GM23248 (cell line): Measurements from ENCODE around the gene OPCML. TPM values are rescaled to one million over a fixed set of nuclear protein-coding genes. Genes with fewer than 3 reads are reported as not detected.

Source experiments
- DNase-seq: peaks from one replicate; pipeline ENCODE4 v3.0.0-alpha.2; 2015
- H2AFZ ChIP-seq: fragments of 200-600 bp; sonication (generic); 2 replicates; pipeline ENCODE4 v1.6.1; 2016; ENCODE audit warnings: antibody characterized with exemption
- H3F3A ChIP-seq: fragments of 200-600 bp; sonication (generic); 2 replicates; pipeline ENCODE4 v1.6.1; 2016; ENCODE audit warnings: mild to moderate bottlenecking, antibody characterized with exemption, mixed run types; ENCODE audit not compliant: insufficient read depth
- H3K27ac ChIP-seq: fragments of 200-600 bp; sonication (generic); 2 replicates; pipeline ENCODE4 v1.5.1; 2016; ENCODE audit warnings: mild to moderate bottlenecking
- H3K27me3 ChIP-seq: fragments of 200-600 bp; sonication (generic); replicated peaks from 2 replicates; pipeline ENCODE4 v1.6.1; 2016; ENCODE audit warnings: mild to moderate bottlenecking; ENCODE audit not compliant: insufficient read depth
- H3K36me3 ChIP-seq: fragments of 200-600 bp; sonication (generic); 2 replicates; pipeline ENCODE4 v1.6.1; 2016; ENCODE audit warnings: low read depth, mild to moderate bottlenecking
- H3K4me1 ChIP-seq: fragments of 200-600 bp; sonication (generic); 2 replicates; pipeline ENCODE4 v1.6.1; 2016; ENCODE audit warnings: mild to moderate bottlenecking; ENCODE audit not compliant: insufficient read depth
- H3K4me2 ChIP-seq: fragments of 200-600 bp; sonication (generic); one replicate; pipeline ENCODE4 v1.6.1; 2016; ENCODE audit warnings: mild to moderate bottlenecking; ENCODE audit not compliant: unreplicated experiment
- H3K4me3 ChIP-seq: fragments of 200-600 bp; sonication (generic); 2 replicates; pipeline ENCODE4 v1.5.1; 2016; ENCODE audit warnings: mild to moderate bottlenecking
- H3K79me2 ChIP-seq: fragments of 200-600 bp; sonication (generic); 2 replicates; pipeline ENCODE4 v1.6.1; 2016; ENCODE audit warnings: mild to moderate bottlenecking; ENCODE audit not compliant: insufficient read depth
- H3K9ac ChIP-seq: fragments of 200-600 bp; sonication (generic); 2 replicates; pipeline ENCODE4 v1.6.1; 2016; ENCODE audit warnings: mild to moderate bottlenecking
- H3K9me2 ChIP-seq: fragments of 200-600 bp; sonication (generic); 2 replicates; pipeline ENCODE4 v1.6.1; 2016; ENCODE audit warnings: mixed run types, mild to moderate bottlenecking, moderate library complexity; ENCODE audit not compliant: insufficient read depth
- H3K9me3 ChIP-seq: fragments of 200-600 bp; sonication (generic); one replicate; pipeline ENCODE4 v1.6.1; 2017; ENCODE audit warnings: low read depth
- H4K20me1 ChIP-seq: fragments of 200-600 bp; sonication (generic); 2 replicates; pipeline ENCODE4 v1.6.0; 2016; ENCODE audit not compliant: insufficient read depth
- EZH2 ChIP-seq: fragments of 200-600 bp; sonication (generic); IDR thresholded peaks from 2 replicates; pipeline ENCODE4 v1.6.1; 2018; ENCODE audit warnings: antibody characterized with exemption, mild to moderate bottlenecking; ENCODE audit not compliant: insufficient read depth, poor library complexity, severe bottlenecking
- EZH2phosphoT487 ChIP-seq: fragments of 200-600 bp; sonication (generic); IDR thresholded peaks from 2 replicates; pipeline ENCODE4 v1.6.1; 2018; ENCODE audit warnings: antibody characterized with exemption, moderate library complexity, mild to moderate bottlenecking, low read depth; ENCODE audit not compliant: insufficient read depth
- WGBS, 2 experiments: methylation state at CpG; one replicate each; pipeline ENCODE4 v1.1.6; 2015 to 2017; ENCODE audit warnings: low lambda C conversion rate in 2 of 2, low coverage in 1 of 2; ENCODE audit errors: missing lambda C conversion rate in 2 of 2; 5-methylcytosine and 5-hydroxymethylcytosine counted together
- in situ Hi-C: fragments of 300-500 bp; cut with MboI; formaldehyde crosslinking; loops from 2 replicates; pipeline ENCODE4 v1.15.0; 2020
- polyA plus RNA-seq: library from polyadenylated mRNA; unstranded; fragments of >200 nt; fragmentation: Nextera tagmentation; extraction: Ambion mirVana; gene quantifications from 2 replicates; pipeline ENCODE4 v1.2.1, GENCODE V29; 2016
- total RNA-seq: library from RNA; depleted of rRNA; stranded (reverse); fragments of >200 nt; shearing (Covaris generic); gene quantifications from 2 replicates; pipeline ENCODE4 v1.2.3, GENCODE V29; 2014

OPCML gene
- total and polyA plus RNA-seq, 2 experiments from 2014 or later, result 0.69 to 1.6 TPM

DNA sequence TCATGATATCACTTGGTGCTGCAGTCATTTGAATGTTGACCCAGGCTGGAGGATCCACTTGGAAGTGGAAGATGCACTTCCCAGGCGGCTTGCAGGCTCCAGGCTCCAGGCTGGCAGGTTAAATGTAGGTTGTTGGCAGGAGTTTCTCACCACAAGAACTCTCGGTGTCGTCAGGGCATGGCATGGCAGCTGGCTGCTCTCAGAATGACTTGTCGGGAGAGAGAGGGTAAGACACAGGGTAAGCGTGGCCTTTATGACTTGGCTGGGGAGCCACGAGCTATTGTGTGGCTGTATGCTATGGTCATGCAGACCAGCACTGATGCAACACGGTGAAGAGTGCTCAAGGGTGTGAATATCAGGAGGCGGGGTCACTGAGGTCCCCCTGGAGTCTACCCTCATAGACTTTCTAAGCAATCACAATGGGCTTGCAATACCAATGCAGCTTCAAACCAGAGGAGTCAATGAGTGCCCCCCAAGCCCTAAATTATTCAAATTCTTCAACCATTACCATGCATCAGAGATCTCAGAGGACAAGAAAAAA, 1027.7 kb downstream of the OPCML start:
- H3K9me2 ChIP-seq, result no peaks in the 10 kb centered on the region
- 40 to 42% methylated on average over 8 of the region's 8 CpGs for WGBS, 2 experiments
- H3K9ac ChIP-seq, result no peak overlapping the region
- no peak overlapping the region for H3K27ac ChIP-seq
- no peak overlapping the region for H3K4me2 ChIP-seq
- in situ Hi-C loops, result no loop called here
- DNase-seq, result no peak
- TF ChIP-seq EZH2phosphoT487 (no peak), EZH2 (no peak)
- H3K4me3 ChIP-seq, result no peak overlapping the region
- H3F3A ChIP-seq, result no peaks in the 10 kb centered on the region
- H3K9me3 ChIP-seq, result no peaks in the 10 kb centered on the region
- no peaks in the 10 kb centered on the region for H3K79me2 ChIP-seq
- no peaks in the 10 kb centered on the region for H3K4me1 ChIP-seq
- no peaks in the 10 kb centered on the region for H3K36me3 ChIP-seq
- no peaks in the 10 kb centered on the region for H4K20me1 ChIP-seq
- no peak overlapping the region for H2AFZ ChIP-seq
- 0 out of 2 replicates have a peak, but pooled peaks cover 4% of the 10 kb centered on the region for H3K27me3 ChIP-seq

DNA sequence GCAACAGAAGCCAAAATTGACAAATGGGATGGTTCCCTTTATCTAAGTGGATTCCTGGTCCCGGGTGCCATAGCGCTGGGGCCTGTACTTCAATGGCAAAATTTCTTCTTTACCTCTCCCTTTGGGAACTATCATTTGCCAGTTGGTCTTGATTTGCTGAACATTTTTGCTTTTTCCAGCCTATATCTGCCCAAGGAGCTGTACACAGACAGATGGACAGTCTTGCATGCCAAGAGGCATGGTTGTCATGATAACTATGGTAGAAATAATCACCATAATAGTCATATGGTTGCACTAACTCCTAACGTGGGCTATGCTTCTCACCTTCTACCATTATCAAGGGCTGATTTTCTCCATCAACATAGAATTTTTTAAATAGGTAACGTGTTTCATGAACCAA, 1030.9 kb downstream of the OPCML start:
- H4K20me1 ChIP-seq, result no peaks in the 10 kb centered on the region
- 0 out of 2 replicates have a peak, but pooled peaks cover 4% of the 10 kb centered on the region for H3K27me3 ChIP-seq

DNA sequence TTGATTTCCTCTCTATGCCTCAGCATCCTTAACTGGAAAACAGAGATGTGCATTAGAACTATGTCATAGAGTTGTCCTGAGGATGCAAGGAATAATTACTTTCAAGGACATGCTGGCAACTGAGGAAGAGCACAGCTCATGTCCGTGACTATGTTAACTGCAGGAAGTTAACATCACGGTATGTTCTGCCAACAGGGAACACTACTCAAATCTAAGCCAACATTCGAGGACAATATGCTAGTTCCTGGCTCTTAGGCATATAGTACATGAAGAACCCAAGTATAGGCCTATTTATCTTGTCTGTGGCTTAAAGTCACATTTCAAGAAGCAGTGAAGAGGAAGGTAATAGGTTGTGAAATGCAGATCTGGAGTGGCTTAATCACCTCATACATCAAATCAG, 1032.6 kb downstream of the OPCML start:
- Histone ChIP-seq H2AFZ (no peak overlapping the region), H3K9me3 (no peaks in the 10 kb centered on the region), H3K27ac (no peak overlapping the region), H3K36me3 (no peaks in the 10 kb centered on the region), H3K4me3 (no peak overlapping the region), H4K20me1 (no peaks in the 10 kb centered on the region), H3K9ac (no peak overlapping the region), H3K9me2 (no peaks in the 10 kb centered on the region), H3K27me3 (0 out of 2 replicates have a peak, but pooled peaks cover 4% of the 10 kb centered on the region), H3F3A (no peaks in the 10 kb centered on the region), H3K4me2 (no peak overlapping the region), H3K79me2 (no peaks in the 10 kb centered on the region), H3K4me1 (peaks cover 10% of the 10 kb centered on the region; the same call in 1 of the 2 replicates)
- no peak for DNase-seq
- TF ChIP-seq EZH2 (no peak), EZH2phosphoT487 (no peak)
- in situ Hi-C loops, result no loop called here
- WGBS, 2 experiments, result 28 to 29% methylated on average over 3 of the region's 3 CpGs

More for the DNA sequence above, 1030.9 kb downstream of the OPCML start:
- no peak overlapping the region for H2AFZ ChIP-seq
- DNase-seq, result no peak
- H3K4me3 ChIP-seq, result no peak overlapping the region
- WGBS, 2 experiments, result 58 to 59% methylated on average over 4 of the region's 4 CpGs
- in situ Hi-C loops, result no loop called here
- no peaks in the 10 kb centered on the region for H3F3A ChIP-seq
- no peak overlapping the region for H3K27ac ChIP-seq
- H3K36me3 ChIP-seq, result no peaks in the 10 kb centered on the region
- H3K9me3 ChIP-seq, result no peaks in the 10 kb centered on the region
- no peaks in the 10 kb centered on the region for H3K9me2 ChIP-seq
- H3K79me2 ChIP-seq, result no peaks in the 10 kb centered on the region
- H3K9ac ChIP-seq, result no peak overlapping the region
- H3K4me1 ChIP-seq, result peaks cover 10% of the 10 kb centered on the region; the same call in 1 of the 2 replicates
- no peak overlapping the region for H3K4me2 ChIP-seq
- no peak for TF ChIP-seq EZH2

DNA sequence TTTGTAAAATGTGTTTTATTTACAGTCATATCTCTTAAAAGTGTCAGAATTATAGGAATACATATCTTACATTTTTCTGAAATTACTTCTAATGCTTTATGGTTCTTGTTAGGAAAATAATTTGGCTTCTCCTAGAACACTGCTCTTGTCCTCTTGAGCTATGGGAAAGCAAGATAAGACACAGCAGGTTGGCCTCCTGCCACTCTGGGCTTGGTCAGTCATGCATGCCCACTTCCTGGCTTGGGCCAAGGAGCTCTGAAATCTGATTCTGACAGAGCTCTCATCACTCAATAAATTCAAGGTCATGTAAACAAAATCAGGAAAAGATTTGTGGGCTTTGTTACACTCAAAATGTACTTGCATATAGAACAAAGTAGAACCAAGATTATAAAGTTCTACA, 1036.0 kb downstream of the OPCML start:
- H3K4me3 ChIP-seq, result no peak overlapping the region
- no peak overlapping the region for H3K4me2 ChIP-seq
- no peaks in the 10 kb centered on the region for H3K79me2 ChIP-seq
- H3K27ac ChIP-seq, result no peak overlapping the region
- peak; percentile 38 for DNase-seq
- in situ Hi-C loops, result no loop called here
- TF ChIP-seq EZH2 (no peak), EZH2phosphoT487 (no peak)
- H3K9me3 ChIP-seq, result no peaks in the 10 kb centered on the region
- H3K9ac ChIP-seq, result no peak overlapping the region
- peaks cover 13% of the 10 kb centered on the region for H3K4me1 ChIP-seq
- no peaks in the 10 kb centered on the region for H3K36me3 ChIP-seq
- H4K20me1 ChIP-seq, result no peaks in the 10 kb centered on the region
- H3K9me2 ChIP-seq, result no peaks in the 10 kb centered on the region
- H2AFZ ChIP-seq, result no peak overlapping the region
- no peaks in the 10 kb centered on the region for H3F3A ChIP-seq
- no peaks in the 10 kb centered on the region for H3K27me3 ChIP-seq

DNA sequence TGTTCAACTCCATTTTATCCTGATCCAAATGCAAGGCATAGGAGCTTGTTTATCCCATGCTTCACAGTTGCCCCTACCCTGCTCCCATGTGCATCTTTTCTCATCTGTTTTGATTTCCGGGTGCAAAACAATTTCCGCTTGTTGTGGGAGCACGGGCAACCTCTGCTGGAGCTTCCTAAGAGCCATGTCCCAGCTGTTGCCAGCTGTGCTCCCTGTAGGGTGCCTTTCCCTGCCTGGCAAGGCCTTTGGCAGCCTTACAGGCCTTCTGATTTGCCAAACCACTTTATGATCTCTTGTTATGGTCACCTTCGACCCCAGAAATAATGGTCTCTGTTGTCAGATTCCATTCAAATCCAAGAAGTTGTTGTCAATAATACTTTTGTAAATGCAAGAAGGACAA, 1038.5 kb downstream of the OPCML start:
- in situ Hi-C loops, result no loop called here
- no peaks in the 10 kb centered on the region for H3K27me3 ChIP-seq
- H3K4me1 ChIP-seq, result peaks cover 20% of the 10 kb centered on the region
- H4K20me1 ChIP-seq, result no peaks in the 10 kb centered on the region
- H3F3A ChIP-seq, result no peaks in the 10 kb centered on the region
- H3K4me3 ChIP-seq, result no peak overlapping the region
- WGBS, 2 experiments, result 19 to 27% methylated on average over 4 of the region's 4 CpGs
- no peak overlapping the region for H2AFZ ChIP-seq
- TF ChIP-seq EZH2, result no peak
- no peak for TF ChIP-seq EZH2phosphoT487
- no peak overlapping the region for H3K9ac ChIP-seq
- H3K9me2 ChIP-seq, result no peaks in the 10 kb centered on the region
- H3K9me3 ChIP-seq, result no peaks in the 10 kb centered on the region
- no peaks in the 10 kb centered on the region for H3K79me2 ChIP-seq
- no peak for DNase-seq
- no peak overlapping the region for H3K4me2 ChIP-seq
- no peaks in the 10 kb centered on the region for H3K36me3 ChIP-seq
- no peak overlapping the region for H3K27ac ChIP-seq
